ENCODE data around the gene KRT76.
"Not testable (repeated sequence)": the region's sequence is repeated elsewhere in the genome, so short reads cannot be mapped to it uniquely, and the experiment has no call there.

Gene KRT76

DNA sequence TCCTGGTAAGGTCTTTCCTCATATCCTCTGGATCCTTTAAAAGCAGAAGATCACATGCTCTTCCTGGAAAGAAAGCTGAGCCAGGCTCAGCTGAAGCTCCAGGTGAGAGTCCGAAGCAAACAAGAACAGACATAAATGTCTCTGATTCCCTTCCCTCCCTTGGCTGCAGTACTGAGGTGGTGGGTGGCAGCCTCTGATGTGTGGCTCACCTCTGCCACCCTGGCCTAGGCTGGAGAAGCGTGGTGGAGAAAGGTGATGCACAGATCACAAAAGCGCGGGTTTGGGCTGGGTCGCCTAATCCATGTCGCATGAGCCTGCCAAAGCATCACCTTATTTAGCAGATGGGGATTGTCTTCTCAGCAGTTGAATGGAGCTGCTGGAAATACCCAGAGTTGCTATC is 2.8 kb upstream of the KRT76 start:
- DNase-seq: no peak

DNA sequence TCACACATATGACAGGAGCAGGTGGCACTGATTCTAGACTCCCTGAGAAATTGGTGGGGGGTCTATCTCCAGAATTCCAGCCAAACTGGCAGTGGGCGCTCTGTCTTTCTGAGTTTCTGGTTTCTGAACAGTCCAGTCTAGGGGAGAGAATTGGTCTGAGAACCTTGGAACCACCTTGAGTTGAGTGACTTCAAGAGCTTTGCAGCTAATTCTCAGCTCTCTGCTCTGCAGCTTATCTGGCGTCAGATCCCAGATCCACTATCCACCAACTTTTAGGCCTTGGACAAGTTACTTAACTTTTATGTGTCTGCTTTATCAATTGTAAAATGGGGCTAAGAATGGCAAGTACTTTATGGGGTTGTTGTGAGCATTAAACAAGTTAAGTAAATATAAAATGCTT is 1.7 kb upstream of the KRT76 start:
- no peak for DNase-seq

DNA sequence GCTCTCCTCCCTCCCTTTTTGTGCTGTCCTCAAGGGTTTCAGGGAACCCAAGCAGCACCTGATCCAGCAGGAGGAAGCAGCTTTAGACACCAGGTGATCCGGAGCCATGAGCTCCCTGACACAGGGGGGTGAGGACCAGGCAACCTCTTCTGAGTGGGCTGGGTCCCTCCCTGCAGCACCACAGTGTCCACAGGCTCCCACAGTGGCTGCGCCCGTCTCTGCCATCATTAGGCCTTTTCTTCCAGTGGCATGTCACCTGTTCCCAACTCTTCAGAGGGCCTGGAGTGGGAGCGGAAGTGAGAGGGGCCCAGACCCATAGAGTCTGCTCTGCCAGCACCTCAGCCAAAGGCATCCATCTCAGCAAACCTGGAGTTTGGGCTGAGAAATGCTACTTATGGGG is 421 bp upstream of the KRT76 start:
- no peak for DNase-seq

DNA sequence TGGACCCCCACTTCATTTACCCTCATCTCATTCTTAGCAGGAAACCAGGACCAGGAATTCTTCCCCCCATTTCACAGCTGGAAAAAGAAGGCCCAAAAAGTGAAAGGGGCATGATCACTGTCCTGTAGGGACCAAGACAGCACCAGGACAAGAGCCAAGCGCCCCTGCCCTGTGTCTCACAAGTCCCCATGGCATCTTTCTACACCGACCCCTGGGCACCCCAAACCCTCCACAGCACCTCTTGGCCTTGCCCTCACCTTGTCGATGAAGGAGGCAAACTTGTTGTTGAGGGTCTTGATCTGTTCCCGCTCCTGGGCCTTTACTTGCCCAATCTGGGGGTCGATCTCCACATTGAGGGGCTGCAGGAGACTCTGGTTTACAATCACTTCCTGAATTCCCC is 710 bp downstream of the KRT76 start:
- no peak for DNase-seq

DNA sequence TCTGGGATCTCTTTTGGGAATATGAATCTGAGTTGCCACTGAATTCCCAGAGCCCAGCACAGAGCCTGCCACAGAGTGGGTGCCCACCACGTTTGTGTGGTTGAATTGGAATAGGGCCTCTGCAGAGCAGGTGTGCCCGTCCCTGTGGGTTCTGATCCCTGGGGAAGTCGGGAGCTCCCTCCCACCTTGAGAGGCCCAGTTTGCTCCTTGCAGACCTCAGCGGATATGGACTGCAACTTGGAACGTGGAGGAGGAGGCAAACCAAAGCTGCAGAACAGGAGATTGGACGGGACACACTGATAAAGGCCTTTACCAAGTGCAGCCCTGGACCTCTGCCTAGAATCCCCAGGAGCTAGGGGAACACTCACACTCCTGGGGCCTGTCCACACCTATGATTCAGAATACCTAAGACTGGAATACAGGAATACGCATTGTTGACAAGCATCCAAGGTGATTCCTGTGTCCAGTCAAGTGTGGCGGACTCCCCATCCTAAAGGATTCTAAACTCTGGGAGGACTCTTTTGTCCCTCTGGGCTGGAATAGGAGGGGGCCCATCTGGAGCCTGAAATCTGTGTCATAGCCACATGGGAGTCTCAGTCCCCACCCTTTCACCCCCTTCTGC is 2.4 kb downstream of the KRT76 start:
- no peak for DNase-seq

DNA sequence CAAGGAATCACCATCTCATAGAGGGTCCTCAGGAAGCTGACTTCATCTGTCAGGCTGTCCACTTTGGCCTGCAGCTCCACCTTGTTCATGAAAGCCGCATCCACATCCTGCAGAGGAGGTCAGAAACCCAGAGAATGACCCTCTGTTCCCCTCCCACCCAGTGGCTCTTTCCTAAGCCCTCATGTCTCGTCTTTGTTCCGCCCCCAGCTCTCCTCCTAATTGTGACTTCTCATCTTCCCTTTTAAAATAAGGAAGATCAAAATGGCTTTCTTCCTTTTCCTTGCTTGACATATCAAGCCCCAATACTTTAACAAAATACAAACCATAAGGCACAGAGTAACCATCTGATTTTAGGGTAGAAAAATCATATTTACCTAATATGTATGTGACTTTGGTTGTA is 4.4 kb downstream of the KRT76 start:
- DNase-seq: no peak

DNA sequence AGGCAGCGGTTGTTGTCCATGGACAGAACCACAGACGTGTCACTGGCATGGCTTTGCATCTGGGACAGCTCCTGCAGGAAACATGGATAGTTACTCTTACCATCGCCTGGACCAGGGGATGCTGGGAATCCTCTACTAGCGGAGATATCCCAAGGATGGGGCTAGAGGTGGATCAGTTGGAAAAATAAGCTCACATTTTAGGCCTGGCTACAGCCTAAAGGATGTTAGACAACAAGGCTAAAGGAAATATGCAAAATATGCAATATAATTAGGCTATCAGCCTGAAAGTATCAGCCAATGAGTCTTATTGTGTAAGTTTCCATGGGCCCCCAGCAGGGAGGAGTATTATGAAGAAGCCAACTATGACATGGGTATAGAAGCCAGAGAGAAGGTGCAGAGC is 5.0 kb downstream of the KRT76 start:
- DNase-seq: no peak

DNA sequence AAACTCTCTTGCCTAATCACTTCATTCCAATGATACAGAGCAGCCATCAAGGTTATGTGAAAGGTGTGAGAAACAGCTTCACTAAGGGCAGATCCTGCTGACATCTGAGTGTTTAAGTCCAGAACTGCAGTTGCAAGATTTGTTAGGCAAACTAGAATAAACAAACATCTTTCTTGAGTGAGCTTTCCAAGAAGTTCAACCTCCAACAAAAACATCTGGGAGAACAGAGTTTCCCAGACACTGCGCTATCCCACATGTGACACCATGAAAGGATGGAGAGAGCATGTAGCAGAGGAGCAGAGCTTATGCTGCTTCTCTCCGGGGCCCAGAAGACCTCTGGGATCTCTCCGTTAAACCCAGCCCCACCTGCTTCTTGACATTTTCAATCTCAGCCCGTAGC is 5.6 kb downstream of the KRT76 start:
- no peak for DNase-seq

DNA sequence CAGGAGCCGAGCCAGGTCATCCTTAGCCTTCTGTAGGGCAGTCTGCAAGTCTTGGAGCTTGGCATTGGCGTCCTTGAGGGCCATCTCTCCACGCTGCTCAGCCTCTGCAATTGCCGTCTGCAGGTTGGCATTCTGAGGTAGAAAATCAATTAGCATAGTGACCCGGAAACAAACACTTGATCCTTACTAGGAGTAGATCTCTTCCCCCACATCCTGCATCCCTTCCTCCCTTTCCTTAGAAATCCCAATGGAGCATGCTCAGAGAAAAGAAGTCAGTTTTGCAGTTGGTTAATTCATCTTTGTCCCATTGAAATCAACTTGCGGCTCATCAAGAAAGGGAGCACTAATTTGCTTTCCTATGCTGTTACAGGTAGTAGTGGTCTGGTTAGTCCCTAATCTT is 6.1 kb downstream of the KRT76 start:
- DNase-seq: no peak

DNA sequence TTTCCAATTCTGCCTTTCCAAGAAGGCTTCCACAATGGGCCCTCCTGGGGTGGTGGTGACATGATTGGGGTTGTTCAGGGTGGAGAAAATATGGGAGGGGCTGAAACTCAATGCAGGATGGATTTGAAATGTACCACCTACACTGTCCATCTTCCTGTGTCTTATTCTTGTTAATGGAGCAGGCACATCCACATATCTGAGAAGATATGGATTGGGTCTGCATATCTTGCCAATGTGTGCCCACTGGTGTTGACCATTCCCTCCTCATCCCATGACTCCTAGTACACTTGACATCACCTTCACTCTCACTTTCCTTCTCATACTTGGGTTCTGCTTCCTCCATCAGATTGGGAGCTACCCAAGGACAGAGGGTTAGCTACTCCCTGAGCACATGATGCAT is 7.2 kb downstream of the KRT76 start:
- DNase-seq: no peak

DNA sequence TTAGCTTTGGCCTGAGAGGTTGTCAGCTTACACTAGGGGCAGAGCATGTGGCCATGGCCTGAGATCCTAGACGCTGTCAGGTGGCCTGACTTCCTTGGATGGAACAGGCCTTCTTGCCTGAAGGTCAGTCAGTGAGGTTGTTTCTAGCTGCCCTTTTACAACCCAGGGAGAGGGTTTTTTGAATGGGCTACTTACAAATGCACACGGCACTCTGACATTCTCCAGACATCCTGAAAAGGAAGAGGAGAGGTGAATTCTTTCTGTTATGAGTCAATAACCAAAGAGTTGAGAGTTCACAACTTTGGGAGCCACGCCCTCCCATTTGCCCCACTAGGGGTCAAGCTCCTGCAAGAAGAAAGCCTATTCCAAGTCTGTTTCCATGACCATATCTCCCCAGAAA is 7.8 kb downstream of the KRT76 start:
- no peak for DNase-seq

DNA sequence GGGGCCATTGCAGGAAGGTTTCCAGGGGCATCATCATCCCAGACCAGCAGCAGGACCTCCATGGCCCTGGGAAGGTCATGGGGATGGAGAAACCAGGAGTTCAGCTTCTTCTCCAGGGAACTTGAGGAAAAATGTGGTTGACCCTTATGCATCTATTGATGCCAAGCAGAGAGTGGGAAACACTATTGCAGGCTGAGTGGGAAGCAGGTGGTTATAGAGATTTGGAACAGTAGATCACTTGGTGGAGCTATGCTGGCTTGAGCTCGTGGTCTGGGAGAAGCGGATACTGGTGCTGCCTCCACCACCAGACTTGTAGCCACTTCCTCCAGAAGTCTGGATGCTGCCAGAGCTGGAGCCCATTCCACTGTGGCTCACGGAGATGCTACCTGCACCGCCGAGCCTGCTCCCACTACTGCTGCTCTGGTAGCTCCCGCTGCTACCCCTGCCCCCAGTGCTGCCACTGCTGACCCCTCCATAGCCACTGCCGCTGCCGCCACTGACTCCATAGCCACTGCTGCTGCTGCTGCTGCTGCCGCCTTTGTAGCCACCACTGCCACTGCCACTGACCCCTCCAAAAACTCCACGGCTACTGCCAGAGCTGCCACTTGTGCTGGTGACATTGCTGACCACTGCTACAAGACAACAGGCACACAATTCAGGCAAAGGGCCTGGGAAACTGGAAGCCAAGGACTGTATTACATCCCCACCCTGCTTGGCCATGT is 8.5 kb downstream of the KRT76 start:
- no peak for DNase-seq

DNA sequence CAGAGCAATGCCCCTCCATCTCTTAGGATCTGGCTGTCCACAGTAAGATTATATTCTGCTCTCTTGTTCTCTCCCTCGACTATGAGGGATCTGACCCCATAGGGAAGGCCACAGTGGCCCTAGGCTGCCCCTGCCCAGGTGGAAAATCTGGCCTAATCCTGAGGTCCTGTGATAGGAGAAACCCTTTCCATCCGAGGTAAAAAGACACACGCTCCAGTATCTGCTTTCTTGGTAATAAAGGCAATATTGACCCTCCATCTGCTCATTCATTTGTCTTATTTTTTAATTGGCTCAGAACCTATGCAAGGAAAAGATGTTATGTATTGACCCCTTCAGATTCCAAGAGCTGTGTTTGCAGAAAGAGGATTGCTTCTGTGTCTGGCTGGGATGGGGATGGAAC is 9.7 kb downstream of the KRT76 start:
- DNase-seq: no peak

DNA sequence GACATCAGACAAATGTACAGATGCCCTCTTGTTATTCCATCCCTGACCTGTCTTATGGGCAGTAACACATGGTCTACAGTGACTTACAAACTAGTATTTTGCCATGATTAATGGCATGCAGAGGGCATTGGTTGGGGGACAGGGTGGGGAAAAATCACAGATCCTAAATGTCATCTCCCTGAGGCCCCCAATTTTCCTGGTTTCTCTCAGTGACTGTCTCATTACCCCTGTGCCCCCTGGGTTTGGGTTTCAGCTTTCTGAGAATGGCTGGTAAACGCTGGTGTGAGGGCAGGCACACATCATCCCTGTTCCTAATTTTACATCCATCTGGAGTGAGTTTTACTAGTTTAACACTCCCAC is 10.1 kb downstream of the KRT76 start:
- no peak for DNase-seq

DNA sequence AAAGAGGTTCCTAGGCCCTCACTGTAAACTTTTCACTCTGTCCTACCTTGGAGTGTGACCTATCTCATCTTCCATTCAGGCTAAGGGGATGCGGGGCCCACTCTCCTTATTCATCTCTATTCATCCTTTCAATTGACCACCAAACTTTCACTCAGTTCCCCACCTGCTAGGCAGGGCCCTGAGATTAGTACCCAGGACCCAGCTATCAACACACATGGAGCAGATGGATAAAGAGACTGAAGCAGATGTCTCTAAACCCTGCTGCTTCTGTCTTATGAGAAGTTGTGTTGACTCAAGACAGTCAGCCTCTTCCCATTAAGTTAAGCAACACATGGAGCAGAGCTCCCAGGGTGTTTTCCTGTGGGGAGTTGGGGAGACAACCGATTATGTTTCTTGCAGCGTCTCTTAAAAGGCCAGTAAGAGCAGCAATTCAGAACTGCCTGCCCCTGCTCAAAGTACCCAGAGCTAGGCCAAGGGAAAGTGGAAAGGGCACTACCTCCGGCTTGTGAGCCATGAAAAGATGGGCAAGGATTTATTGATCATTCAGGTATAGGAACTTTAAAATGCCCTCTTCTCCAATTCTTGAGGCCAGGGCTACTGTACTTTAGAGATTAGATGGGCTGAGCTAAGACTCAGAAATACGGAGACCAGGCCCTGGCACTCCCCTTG is 10.7 kb downstream of the KRT76 start:
- DNase-seq: no peak

DNA sequence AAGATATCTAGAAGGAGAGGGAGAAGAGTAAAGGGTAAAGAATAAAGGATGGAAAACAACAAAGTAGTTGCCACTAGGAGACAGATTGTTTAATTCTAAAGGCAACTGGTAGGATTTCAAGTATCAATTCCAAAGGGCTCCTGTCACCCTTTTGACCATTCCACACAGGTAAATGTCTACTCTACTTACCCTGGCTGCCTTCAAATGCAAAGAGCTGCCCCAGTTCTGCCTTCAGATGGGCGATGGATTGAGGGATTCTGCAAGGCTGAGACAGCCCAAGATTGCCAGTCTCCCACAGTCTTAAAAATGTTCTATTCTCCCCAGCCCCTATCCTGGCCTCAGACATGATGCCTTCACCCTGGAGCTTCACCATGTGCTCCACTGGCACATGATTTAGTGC is 11.4 kb downstream of the KRT76 start:
- no peak for DNase-seq

DNA sequence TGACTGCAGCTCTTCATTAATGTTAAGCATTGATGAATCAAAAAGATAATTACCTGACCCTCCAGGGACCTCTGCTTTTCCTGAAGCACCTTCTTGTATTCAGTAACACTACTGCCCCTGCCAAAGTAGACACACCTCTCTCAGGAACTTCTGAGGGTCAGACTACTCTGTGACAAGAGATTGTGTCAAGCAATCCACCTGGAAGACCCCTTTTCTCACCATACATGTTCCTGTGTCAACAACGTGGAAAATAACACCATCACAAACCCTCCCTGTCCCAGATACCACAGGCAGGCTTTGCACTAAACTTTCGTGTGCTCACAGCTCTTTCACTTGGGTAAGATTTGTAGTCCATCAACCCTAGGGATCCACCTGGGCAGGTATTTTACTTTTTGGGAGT is 13.2 kb downstream of the KRT76 start:
- DNase-seq: no peak

DNA sequence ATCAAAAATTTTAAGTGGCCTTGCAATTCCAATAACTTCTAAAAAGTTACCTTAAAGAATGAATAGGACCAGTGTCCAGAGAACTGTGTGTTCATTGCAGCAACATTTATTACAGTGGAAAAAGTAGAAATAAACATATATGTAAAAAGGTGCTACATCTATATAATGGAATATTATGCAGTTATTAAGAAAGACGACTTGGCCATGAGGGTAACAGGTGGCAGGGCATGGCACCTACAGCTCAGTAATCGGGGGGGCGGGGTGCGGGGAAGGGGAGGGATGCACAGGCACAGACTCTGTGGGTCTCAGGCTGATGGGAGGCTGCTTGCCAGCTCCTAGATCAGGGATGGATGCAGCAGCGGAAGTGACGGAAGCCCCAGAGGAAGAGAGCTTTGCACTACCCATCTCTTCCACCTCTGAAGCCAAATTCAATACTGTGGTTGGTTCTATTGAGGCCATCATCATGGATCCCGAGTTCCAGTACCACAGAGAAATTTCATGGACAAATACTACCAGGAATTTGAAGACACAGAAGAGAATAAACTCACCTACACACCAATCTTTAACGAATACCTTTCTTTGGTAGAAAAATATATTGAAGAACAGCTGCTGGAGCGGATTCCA is 14.0 kb downstream of the KRT76 start:
- no peak for DNase-seq

DNA sequence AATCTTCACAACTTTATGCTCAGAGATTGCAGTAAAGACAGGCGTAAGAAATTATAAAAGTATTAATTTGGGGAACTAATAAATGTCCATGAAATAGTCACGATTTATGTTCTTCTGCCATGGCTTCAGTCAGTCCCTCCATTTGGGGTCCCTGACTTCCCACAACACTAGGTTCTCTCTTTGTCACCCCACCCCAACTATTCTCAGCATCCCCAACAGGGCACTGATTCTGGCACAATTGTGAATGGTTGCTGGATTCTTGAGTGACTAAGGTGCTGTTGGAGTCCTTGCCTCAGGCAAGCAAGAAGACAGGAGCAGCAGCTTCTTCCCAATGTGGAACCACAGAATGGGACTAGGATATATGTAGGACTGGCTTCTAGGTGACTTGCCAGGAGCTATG is 15.3 kb downstream of the KRT76 start:
- no peak for DNase-seq

DNA sequence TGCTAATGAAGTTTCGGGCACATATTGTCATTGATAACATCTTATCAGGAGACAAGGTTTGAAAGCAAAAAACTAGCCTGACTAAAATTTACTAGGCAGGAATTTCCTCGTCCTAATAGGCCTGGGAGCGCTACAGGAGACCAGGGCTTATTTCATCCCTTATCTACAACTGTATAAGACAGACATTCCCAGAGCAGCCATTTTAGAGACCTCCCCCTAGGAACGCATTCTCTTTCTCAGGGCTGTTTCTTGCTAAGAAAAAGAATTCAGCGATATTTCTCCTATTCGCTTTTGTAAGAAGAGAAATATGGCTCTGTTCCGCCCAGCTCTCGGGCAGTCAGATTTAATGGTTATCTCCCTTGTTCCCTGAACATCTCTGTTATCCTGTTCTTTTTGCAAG is 15.9 kb downstream of the KRT76 start:
- DNase-seq: not testable (repeated sequence)

DNA sequence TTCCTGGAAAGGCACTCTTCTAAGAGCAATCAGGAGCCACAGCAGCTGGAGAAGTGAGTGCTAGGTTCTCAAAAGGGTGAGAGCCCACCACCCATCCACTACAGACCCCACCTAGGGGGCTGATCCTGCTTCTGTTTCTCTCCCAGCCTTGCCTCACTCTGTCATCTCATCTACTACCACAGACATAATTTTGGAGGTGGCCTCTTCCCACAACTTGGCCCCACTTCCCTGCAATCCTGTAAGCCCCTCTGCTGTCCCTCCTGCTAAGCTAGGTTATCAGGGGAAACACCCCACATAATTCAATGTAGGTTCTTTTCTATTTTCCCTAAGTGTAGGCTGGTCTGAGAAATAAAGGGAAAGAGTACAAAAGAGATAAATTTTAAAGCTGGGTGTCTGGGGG is 16.5 kb downstream of the KRT76 start:
- no peak for DNase-seq

DNA sequence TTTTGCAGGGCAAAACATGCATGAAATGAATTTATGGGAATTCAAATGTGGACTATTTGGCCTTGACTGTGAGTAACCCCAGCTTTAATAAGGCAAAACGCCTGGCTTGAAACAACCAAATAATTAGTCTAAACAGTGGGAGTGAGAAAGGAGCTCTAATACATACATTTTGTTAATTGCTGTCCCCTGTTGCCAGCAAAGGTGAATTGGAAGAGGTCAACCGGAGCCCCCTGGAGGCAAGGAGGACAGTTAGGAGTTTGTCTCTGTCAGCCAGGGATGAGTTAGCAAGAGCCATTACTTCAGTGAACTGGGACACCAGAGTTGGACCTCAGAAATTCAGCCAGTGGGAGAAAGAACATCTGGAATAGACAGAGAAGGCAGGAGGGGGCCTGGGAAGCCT is 17.4 kb downstream of the KRT76 start:
- DNase-seq: no peak

DNA sequence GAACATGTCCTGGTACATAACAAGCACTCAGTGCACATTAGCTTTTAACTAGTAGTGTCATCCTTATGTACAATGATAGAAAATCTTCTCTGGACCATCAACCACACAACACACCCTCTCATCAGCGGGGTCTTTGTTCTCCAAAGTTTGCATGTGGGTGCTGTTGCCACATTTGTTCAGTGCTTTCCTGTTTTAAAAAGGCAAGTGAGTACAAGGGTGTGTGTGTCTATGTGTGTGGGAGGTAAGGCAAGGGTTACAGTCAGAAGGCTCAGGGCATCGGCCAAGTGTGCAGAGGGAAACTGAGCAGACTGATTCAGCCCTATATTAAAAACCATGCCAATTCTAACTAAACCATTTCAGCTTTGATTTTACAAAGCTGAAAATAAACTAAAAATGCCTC is 17.9 kb downstream of the KRT76 start:
- DNase-seq: no peak

DNA sequence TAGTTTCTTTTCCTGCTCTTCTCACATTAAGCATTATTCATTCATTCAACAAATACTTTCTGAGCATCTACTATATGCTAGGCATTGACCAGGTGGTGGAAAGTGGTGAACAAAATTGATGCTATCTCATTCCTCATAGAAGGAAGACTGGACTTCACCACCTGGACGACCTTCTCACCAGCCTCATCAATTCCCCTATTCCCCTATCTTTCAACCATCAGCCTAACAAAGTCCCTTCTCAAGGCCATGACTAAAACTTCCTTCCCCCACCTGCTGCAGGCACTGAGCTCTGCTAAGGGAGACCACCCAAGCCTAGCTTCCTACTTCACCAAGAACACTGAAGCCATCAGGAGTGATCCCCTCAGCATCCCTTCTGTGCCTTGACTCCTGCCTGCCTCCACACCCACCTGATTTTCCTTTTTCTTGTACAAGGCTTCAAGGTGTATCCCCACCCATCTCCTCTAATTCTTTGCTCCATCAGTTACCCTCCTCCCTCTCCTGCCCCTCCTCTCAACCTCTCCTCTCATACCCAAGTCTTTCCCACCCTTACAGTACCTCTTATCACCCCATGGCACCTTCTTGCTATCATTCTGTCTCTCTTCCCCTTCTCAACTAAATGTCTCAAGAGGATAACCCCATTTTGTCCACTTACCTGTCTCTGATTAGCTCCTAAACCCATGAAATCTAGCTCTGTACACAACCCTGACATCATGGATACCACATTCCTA is 19.5 kb downstream of the KRT76 start:
- DNase-seq: no peak
